ENCODE measurements around the gene SCYGR2.

Gene SCYGR2

DNA sequence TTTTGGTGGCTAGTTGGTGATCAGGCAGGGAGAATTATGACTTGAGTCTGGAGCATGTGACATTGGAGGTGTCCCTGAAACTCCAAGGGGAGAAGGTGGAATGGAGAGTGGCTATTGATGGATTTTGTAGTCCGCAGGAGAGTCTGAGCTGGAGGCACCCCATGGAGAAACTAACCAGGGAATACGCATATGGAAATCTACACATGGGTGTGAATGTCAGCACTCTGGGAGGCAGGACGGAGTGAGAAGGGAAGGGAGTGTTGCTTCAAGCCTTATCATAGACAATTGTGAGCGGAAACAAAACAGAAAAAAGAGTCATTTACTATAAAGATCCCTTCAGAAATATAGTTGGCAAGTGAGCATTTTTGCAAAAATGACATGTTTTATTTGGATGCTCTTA, 17.9 kb downstream of the SCYGR2 start:
- no peak overlapping the region for H3K4me3 ChIP-seq (ENCODE audit: low read depth, low read length)

DNA sequence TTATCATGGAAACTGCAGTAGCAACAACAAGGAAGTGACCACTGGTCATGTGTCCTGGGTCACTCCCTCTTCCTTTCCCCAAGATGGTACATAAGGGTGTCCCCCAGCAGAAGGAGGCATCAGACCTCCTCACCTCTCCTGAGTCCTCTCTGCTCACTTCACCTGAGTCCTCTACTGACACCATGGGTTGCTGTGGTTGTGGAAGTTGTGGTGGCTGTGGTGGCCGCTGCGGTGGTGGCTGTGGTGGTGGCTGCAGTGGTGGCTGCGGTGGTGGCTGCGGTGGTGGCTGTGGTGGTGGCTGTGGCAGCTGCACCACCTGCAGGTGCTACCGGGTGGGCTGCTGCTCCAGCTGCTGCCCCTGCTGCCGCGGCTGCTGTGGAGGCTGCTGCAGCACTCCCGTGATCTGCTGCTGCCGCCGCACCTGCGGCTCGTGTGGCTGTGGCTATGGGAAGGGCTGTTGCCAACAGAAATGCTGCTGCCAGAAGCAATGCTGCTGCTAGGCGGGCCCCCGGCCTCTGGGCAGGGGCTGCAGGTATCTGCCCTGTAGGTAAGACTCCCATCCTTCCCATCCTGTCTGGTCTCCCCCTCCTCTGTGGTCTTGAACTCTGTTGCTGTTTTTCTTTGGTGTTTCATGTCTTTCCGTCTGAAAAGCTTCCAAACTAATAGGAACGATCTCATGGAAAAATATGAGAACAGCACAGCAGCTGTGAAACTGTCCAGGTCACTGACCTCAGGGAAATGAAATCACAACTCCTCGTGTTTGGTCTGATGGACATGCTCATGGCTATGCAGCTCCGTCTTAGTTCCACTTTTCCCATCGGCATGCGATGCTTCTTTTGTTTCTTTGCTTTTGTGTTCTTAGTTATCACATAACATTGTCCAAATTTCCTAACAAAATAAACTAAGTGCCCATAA, 18.9 kb downstream of the SCYGR2 start, which contains the start of gene SCYGR4:
TSS of gene SCYGR4 (plus strand) at position 183 of the 915 bp plus-strand sequence. CDS start at position 183, 0 bp downstream.
- TF ChIP-seq, protein P1, sequence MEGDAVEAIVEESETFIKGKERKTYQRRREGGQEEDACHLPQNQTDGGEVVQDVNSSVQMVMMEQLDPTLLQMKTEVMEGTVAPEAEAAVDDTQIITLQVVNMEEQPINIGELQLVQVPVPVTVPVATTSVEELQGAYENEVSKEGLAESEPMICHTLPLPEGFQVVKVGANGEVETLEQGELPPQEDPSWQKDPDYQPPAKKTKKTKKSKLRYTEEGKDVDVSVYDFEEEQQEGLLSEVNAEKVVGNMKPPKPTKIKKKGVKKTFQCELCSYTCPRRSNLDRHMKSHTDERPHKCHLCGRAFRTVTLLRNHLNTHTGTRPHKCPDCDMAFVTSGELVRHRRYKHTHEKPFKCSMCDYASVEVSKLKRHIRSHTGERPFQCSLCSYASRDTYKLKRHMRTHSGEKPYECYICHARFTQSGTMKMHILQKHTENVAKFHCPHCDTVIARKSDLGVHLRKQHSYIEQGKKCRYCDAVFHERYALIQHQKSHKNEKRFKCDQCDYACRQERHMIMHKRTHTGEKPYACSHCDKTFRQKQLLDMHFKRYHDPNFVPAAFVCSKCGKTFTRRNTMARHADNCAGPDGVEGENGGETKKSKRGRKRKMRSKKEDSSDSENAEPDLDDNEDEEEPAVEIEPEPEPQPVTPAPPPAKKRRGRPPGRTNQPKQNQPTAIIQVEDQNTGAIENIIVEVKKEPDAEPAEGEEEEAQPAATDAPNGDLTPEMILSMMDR (IDR thresholded peaks at IDR 0.05; ENCODE audit: borderline replicate concordance, insufficient read depth, low read depth, low read length) = no peak
- H3K4me3 ChIP-seq (ENCODE audit: low read depth, low read length) = no peak within 1 kb of the TSS

More for the DNA sequence above, 17.9 kb downstream of the SCYGR2 start:
- TF ChIP-seq, protein P1 (IDR thresholded peaks at IDR 0.05; ENCODE audit: borderline replicate concordance, insufficient read depth, low read depth, low read length) = no peak

DNA sequence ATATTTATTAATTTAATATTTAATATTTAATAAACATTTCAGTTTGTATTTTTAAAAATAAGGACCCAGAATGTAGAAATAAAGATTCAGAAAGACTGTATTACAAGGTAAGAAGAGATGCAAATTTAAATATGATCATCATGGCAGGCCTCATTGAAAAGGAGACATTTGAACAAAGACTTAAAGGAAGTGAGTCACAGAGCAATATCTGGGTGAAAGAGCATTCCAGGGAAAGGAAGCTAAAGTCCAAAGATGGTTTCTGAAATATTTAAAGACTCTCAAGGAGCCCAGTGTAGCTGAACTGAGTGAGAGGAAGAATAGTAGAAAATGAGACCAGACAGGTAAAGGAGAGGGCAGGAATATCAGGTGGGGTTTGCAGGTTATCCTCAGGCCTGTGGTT, 24.5 kb downstream of the SCYGR2 start:
- TF ChIP-seq, protein P1 (IDR thresholded peaks at IDR 0.05; ENCODE audit: borderline replicate concordance, insufficient read depth, low read depth, low read length) = no peak
- no peak overlapping the region for H3K4me3 ChIP-seq (ENCODE audit: low read depth, low read length)

DNA sequence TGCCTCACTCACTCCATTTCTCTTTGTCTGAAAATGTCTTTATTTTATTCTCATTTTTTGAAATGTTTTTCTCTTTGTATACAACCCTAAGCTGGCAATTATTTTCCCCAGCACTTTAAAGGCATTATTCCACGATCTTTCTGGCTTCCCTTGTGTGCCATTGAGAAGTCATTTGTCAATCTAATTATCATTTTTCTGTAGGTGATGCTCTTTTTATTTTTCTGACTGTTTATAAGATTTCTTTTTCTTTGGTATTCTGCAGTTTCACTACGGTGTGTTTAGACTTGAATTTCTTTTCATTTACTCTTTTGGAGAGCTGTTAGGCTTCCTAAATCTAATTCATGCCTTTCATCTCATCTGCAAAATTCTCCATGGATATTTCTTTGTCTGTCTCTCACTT, 26.7 kb downstream of the SCYGR2 start:
- TF ChIP-seq, protein P1 (IDR thresholded peaks at IDR 0.05; ENCODE audit: borderline replicate concordance, insufficient read depth, low read depth, low read length) = no peak
- no peak overlapping the region for H3K4me3 ChIP-seq (ENCODE audit: low read depth, low read length)

DNA sequence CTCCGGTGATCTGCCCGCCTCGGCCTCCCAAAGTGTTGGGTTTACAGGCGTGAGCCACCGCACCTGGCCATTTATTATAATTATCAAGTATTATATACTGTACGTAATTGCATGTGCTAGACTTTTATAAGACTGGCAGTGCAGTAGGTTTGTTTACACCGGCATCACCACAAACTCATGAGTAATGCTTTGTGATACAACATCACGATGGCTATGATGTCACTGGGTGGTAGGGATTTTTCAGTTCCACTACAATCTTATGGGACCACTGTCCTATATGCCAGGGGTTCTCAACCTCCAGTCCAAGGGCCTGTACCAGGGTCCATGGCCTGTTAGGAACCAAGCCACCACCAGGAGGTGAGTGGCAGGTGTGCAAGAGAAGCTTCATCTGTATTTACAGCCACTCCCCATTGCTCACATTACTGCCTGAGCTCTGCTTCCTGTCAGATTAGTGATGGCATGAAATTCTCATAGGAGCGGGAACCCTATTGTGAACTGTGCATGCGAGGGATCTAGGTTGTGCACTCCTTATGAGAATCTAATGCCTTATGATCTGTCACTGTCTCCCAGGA, 28.0 kb downstream of the SCYGR2 start:
- H3K4me3 ChIP-seq (ENCODE audit: low read depth, low read length) = no peak overlapping the region
- TF ChIP-seq, protein P1 (IDR thresholded peaks at IDR 0.05; ENCODE audit: borderline replicate concordance, insufficient read depth, low read depth, low read length) = no peak

DNA sequence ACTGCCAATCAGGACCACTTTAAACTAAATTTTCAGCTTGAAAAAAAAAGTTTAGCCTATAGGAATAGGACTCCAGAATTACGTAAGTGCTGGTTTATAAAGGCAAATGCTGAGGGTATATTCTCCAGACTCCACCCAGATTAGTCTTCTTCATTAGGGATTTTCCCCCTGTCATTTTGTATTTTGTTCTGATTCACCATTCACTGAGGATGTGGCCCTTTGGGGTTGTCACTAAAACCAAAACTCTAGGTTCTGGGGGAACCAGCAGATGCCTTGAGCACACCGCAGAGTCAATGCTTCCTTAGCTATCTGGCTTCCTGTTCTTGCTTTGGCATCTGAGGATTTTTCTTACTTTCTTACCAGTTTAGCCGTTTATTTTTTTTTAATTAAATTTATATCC, 29.1 kb downstream of the SCYGR2 start:
- TF ChIP-seq, protein P1 (IDR thresholded peaks at IDR 0.05; ENCODE audit: borderline replicate concordance, insufficient read depth, low read depth, low read length) = no peak
- no peak overlapping the region for H3K4me3 ChIP-seq (ENCODE audit: low read depth, low read length)
